Measurements from ENCODE around the gene NR3C2. TPM values are rescaled to one million over a fixed set of nuclear protein-coding genes. Genes with fewer than 3 reads are reported as not detected.

Gene NR3C2
- total RNA-seq, 1 donor from 2014 or later = 5.7 TPM

DNA sequence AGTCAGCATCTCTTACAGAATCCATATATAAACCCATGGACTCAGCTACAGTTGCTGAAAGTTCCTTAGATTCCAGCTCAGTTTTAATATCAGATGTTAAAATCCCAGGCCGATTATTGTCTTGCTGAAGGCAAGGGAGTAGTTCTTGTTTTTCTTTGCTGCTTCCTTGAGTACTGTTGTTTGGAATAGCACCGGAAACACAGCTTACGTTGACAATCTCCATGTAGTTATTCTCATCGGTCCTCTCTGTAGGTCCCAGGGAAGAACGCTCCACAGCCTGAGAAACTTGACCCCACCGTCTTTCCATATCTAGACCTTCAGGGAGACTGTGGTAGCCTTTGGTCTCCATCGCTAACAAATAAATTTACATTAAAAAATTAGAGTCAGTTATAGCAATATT, 5.7 kb downstream of the NR3C2 start:
- FAIRE-seq (no peak), DNase-seq (ENCODE audit: low spot score in 2 of 2) (no peak)

DNA sequence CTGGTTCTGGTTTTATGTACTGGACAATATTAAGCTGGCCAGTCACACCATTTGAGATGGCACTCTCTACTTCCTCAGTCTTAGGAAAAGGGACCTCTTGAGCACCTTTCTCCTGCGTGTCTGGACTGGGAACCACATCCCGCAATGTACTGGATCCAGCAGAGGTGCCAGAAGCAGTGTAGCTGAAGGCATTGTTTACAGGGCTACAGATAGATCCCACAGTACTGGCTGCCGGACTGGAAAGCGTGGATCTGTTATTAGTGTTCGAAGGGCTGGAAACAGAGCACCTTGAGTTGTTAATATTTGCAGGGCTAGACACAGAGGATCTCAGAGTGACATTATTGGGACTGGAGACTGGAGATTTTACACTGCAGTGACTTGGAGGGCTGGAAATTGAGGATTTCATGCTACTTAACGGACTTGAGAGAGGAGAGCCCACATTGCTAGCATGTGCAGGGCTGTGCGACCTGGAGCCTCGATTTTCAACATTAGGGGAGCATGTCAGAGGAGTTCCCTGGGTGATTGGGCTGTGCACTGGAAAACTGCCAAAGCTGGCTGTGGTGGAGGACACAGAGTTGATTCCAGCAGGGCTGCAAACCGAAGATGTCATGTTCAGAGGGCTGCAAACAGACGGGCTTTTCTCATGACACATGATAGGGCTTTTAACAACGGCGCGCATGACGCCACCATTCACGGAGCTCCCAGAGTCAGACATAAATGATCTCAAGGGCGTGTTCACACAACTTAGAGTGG, 6.4 kb downstream of the NR3C2 start:
- DNase-seq (ENCODE audit: low spot score in 2 of 2) = no peak
- no peak for FAIRE-seq

DNA sequence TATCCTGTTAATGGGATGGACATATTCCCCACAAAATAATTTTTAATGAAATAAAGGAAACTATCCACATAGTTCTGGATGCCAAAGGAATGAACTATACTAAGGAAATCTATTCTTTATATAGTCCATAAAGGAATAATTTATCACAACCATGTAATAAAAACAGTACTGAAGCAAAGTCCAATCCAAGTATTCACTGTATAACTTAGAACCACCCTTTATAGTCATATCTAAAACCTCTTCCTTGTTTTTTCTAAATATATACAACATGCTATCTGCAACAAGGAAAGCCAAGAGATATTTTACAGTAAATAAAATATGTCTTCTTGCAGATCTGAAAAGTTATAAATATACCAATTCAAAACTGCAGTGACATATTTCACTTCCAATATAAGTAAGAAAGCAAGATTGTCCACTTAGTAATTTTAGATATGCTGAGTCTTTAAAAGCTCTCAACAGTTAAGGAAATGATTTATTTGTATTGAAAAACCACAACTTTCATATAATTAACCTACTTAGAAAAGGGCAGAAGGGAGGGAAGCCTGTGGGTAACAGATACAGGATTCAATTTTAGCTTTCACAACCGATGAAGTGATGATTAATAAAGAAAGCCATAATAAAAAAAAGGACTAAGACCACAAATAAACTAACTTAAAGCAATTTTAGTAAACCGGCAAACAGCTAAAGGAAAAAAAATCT, 8.0 kb downstream of the NR3C2 start:
- no peak for FAIRE-seq
- DNase-seq (ENCODE audit: low spot score in 2 of 2) = no peak

DNA sequence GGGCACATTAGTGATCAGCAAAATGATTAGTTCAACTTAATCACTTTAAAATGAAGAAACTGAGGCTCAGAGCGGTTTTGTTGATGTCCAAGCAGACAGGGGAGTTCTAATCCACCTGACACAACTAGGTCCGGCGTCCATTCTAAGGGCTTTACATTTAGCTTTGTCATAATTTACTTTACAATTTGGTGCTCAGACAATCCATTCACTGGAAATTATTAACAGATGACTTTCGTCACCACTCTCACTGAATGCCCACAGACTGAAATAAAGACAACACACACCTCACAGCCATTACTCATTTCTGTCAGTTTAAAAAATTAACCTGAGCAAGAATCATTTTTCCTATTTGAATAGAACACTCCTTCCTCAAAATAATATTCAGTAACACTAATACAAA, 10.8 kb downstream of the NR3C2 start:
- FAIRE-seq (no peak), DNase-seq (ENCODE audit: low spot score in 2 of 2) (no peak)

DNA sequence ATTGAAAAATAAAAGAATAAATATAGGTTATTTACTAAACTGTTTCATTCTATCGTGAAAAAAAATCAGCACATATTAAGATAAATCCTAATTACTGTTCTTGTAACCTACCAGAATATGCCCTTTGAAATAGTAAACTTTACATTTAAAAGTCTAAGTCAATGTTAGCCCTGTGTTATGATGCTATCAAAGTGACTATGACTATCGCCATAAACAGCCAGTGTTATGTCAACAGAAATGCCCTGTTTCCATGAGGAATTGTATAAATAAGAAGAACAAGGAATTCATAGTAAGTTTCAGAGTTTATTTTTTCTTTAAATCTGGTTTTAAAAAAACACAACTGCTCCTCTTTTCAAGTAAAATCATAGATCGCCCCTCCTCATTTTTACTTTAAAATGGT, 11.4 kb downstream of the NR3C2 start:
- no peak for FAIRE-seq
- no peak for DNase-seq (ENCODE audit: low spot score in 2 of 2)

DNA sequence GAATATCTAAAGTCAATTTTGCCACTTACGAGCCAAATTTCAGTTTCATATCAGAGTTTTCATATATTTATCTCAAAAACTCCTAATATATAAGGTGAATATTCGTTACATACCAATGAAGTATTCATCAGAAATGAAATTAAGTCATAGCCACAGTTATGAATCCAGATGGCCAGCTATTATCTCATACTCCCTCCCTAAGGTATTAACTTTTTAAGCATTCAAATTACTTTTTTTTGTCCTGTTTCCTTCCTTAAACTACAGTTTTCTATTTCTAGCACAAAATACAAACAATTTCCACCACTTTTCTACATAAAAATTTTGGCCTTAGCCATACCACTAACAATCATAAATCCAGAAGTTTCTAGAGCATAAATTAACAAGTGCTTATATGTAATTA, 13.0 kb downstream of the NR3C2 start:
- DNase-seq (ENCODE audit: low spot score in 2 of 2) (no peak), FAIRE-seq (no peak)

DNA sequence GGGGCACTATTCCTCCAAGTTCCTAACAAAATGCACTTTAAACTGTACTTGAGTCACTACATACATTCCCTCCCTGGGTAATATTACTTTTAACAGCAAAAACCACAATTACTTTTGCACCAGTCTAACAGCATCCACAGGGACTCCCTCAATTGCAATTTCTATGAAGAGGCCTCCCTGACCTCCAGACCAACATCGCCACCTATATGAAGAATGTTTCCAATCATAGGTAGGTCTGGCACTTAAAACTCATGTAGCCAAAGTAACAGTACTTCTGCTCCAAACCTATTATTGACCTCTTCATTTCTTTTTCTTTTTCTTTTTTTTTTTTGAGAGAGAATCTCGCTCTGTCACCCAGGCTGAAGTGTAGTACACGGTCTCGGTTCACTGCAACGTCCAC, 15.6 kb downstream of the NR3C2 start:
- FAIRE-seq (no peak), DNase-seq (ENCODE audit: low spot score in 2 of 2) (no peak)

DNA sequence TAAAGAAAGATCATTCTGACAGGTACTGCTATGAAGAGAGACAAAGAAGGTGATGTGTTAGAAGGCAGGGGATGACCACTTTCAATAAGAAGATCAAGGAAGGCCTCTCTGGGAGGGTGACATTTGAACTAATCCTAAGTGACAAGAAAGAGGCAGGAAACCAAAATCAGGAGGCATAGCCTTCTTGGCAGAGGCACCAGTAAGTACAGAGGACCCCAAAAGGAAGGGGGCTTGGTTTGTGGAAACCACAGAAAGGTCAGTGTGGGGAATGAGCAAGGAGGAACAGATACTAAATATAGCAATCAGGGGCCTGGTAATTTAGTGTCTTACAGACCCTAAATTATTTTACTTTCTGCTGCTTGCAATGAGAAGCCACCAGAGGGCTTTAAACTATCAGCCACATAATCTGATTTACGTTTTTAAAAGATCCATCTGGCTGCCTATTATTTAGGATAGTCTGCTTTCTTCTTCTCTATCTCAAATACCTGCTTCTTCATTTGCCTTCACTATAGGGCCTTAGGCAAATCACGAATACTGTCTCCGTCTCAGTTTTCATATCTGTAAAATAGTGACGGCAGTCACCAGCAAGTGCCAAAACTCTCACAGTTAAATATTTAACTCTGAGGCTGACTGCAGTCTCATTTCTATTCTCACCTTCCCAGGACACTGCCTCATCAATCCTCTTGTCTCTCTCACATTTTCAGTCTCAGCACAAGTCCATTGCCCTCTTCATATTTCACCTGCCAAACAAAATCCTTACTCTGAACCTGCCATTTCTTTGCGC, 16.7 kb downstream of the NR3C2 start:
- no peak for FAIRE-seq
- DNase-seq (ENCODE audit: low spot score in 2 of 2) = no peak

DNA sequence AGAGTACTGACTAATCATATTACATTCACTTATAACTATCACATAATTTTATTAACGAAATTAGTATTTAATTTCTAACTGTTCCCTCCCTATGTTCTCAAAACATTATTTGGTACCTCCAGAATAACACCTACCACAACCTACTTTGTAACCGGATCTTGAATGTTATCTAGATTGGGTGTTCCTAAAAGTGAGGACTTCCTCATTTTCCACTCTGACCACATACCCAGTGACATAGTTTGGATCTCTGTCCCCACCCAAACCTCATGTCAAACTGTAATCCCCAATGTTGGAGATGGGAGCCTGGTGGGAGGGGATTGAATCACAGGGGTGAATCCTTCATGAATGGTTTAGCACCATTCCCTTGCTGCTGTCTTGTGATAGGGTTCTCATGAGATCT, 21.8 kb downstream of the NR3C2 start:
- DNase-seq (ENCODE audit: low spot score in 2 of 2) (no peak), FAIRE-seq (no peak)

DNA sequence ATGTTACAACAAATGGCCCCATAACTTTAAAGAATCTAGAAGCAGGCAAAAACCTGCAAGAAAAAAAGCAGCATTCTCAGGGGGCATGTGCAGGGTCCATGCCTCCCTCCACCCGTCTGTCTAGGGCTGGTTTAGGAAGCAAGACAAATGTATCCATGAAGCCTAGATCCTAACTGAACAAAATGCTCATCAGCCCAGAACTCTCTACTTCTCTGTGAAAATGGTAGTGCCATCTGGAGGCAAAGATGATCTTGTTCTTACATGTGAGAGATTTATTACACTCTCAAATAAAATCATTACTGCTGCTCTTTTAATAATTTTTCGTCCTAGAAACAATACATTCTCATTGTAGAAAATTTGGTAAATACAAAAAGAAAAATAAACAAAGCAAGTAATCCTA, 26.7 kb downstream of the NR3C2 start:
- FAIRE-seq = peak; percentile 30
- no peak for DNase-seq (ENCODE audit: low spot score in 2 of 2)

DNA sequence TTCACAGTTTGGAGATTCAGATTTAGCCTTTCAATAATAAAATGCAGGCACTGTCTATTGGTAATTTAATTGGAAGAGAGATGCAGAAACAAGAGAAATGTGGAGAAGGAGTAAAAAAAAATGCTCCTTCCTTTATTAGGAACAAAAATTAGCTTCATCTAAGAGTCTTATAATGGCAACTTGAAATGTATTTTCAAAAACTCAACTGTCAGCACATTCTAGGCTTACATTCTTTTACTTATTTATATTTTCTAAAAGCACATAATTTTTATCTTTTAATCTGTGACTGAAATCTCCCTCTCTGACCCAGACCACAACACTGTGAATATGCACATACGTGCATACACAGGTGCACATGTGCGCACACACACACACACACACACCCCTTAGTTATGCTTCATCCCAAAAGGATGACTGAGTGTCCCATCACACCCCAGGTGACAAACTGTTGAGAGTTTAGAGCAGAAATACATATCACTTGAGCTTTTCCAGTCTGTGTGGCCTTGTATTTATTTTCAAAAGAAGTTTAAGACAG, 29.7 kb downstream of the NR3C2 start:
- no peak for DNase-seq (ENCODE audit: low spot score in 2 of 2)

DNA sequence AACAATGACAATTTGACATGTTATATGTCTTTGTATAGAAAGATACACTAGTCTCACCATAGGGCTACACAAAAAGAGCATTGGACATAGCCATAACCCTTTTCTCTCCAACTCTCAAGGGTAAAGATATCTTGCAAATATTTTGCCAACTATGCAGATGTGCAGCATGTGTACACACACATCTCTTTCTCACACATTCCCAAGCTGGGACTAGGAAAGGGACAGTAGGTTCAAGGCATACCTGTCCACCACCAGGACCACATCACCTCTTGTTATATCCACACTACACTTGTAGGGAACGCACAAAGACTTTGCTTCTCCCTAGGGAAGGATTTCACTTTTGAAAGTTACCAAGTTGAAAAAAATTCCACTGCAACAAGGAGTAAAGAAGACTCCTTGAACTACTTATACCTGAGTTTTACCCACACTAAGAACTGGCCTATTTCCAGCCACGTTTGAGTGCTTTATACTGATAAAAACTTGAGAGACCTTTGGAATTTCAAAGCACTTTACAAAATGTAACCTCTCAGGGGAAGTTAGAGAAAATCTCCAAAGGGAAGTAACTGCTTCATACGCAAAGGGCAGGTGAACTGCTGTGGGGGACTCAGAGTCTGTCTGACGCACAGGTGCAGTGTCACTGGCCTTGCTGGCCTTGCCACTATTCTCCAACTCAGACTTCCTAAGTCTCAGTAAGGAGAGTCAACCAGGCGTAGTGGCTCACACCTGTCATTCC, 36.9 kb downstream of the NR3C2 start:
- DNase-seq (ENCODE audit: low spot score in 2 of 2) (no peak), FAIRE-seq (no peak)

More for the DNA sequence above, 29.7 kb downstream of the NR3C2 start:
- FAIRE-seq = no peak

DNA sequence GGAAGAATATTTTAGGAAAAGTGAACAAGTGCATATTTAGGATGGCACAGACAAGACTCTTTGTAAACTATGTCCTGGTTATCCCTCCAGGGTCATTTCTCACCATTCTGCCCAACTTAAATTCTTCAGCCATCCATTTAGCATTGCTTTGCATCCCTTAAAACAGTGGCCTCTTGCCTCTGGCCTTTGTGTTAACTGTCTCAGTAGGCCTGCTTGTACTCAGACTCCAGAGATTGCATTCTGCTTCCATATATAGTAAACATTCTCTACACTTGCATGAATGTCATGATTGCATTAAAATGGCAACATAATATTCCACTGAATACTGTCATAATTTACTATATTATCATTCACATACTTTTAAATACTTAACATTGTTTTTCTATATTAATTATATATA, 43.2 kb downstream of the NR3C2 start:
- DNase-seq (ENCODE audit: low spot score in 2 of 2) (no peak), FAIRE-seq (no peak)

DNA sequence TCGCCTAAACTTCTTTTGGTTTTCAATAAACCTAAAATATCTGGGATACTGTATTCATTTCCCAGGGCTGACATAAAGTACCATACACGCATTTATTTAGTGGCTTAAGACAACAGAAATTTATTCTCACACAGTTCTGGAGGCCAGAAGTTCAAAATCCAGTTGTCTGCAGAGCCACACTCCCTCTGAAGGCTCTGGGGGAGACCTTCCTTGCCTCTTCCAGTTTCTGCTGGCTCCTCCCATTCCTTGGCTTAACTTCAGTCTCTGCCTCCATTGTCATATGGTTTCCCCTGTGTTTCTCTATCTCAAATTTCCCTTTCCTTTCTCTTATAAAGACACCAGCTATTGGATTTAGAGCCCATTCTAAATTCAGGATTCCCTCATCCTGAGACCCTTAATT, 44.4 kb downstream of the NR3C2 start:
- DNase-seq (ENCODE audit: low spot score in 2 of 2) = no peak
- FAIRE-seq = no peak

DNA sequence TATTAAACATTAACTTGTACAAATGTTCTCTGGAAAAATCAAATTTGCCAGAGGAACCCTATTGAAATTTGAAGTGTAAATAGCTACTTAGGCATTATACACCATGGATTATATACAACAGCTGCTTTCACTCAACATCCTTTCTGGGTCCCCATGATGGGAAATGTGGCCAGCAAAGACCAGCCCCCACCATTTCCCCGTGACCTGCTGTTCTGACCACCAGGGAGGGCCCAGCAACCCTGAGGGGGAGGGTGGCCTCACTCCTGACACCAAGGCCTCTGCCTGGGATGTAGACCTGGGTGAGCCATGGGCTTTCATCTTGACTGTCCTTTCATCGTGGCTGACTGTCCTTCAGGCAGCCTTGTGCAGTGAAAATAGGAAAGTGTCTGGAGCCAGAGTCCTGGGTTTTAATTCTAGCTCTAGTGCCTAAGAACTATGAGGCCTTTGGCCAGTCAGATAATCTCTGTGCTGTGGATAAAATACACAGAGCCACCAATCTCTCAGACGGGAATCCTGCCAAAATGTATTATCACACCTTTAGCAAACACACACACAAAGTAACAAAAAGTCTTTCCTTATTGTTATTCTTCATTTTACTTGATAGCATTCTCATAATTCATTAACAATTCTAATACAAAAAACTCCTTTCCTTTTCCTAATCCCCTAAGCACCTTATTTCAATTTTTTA, 45.1 kb downstream of the NR3C2 start:
- FAIRE-seq = no peak
- DNase-seq (ENCODE audit: low spot score in 2 of 2) = no peak

DNA sequence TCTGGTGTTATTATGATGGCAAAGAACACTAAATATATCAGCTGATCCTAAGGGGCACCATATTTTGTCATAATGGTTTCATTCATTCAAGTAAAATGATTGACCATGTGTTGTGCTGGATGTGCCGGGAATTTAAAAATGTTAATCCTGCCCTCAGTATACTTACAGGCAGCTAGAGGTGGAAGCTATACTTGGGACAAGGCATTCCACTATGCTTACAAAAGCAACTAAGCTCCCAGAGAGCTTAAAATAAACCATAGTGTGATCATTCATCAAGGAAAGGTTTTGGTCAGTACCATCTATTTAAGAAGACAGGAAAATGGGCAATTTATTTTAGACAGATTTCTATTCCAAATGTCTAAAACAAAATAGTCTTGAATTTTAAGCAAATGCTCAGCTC, 46.4 kb downstream of the NR3C2 start:
- DNase-seq (ENCODE audit: low spot score in 2 of 2) (no peak), FAIRE-seq (no peak)

DNA sequence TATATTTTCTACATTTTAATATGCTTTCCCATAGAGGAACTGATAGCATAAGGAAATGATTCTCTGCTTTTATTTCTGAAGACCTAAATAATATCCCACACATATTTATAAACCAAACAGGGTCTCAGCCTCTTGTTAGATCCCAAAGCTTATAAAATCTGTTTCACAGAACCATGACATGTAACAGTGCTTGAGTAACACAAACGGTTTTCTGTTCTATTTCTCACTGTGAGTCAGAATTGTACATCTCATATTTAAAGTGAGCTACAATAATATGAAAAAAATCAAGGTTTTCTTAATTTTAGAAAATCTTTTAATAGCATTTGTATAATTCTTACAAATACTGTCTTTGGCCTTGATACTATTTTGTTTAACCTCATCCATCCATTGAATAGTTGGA, 51.2 kb downstream of the NR3C2 start:
- DNase-seq (ENCODE audit: low spot score in 2 of 2) (no peak), FAIRE-seq (no peak)

DNA sequence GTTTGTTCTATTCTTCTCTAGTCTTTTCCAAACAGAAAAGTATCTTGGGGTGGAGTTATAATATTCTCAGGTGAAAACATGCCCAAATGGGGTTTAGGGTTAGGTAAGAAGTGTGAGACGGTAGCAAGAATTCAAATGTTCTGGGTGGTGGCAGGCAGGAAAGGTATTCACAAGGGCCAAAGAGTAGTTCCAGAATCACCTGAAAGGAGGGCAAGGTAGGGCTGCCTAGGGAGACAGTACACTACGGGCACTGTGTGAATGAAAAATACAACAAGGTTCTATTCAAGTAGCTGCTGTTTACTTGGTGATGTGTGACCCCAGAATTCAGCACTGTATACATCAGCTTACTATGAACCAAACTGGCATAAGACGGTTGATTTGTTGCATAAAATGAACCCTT, 51.9 kb downstream of the NR3C2 start:
- DNase-seq (ENCODE audit: low spot score in 2 of 2) (no peak), FAIRE-seq (no peak)

DNA sequence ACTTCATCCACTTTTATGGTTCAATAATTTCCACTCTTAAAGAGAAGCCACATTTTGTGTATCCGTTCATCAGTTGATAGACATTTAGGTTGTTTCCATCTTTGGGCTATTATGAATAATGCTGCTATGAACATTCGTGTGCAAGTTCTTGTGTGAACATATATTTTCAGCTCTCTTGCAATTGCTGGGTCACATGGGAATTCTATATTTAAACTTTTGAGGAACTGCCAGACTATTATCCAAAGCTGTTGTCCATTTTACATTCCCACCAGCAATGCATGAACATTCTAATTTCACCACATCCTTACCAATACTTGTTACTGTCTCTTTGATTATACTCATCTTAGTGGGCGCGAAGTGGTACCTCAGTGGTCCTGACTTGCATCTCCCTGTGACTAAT, 61.9 kb downstream of the NR3C2 start:
- DNase-seq (ENCODE audit: low spot score in 2 of 2) (no peak), FAIRE-seq (no peak)

DNA sequence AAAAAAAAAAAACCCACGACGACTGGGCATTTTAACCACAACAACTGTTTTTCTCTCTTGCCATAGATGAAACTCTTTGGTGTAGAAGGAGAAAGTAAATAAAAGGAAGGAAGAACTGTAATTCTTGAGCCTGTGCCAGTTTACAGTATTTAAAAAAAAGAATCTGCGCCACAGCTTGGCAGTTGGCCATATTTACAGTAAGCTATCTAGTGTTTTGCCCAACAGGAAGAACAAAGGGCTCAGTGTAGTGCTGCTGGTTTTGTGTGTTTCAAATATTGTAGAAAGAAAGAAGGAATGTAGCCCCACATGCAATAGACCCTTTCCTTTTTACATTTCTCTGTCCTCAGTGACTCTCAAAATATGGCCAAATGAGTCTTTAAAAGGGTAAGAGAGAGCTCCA, 66.1 kb downstream of the NR3C2 start:
- no peak for FAIRE-seq
- no peak for DNase-seq (ENCODE audit: low spot score in 2 of 2)
